ENCODE results near the gene SLC39A11. TPM values are rescaled to one million over a fixed set of nuclear protein-coding genes. Genes with fewer than 3 reads are reported as not detected.

The SLC39A11 gene
- total and polyA plus RNA-seq, 12 donors: 7.0 to 91.4 (median 22.7) TPM

DNA sequence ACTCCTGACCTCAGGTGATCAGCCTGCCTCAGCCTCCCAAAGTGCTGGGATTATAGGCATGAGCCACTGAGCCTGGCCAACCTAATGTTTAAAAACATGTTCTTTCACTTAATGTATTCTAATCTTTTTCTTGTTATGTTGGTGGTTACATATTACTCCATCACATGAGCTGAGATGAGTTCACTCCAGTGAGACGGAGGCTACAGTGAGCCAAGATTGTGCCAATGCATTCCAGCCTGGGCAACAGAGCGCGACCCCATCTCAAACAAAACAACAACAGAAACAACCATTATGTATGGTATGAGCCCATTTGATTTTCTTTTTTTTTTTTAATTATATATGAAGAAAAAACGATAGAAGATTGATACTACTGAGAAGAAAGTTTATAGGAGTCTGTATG, 39.6 kb downstream of the SLC39A11 start:
- Histone ChIP-seq H3K4me3 (no peak overlapping the region), H3K4me1 (replicated peaks in 1 of 2) (no peaks in the 10 kb centered on the region), H3K27ac (no peak overlapping the region), H3K9me3 (replicated peaks in 1 of 3) (no peaks in the 10 kb centered on the region), H3K27me3 (no peaks in the 10 kb centered on the region), H3K36me3 (replicated peaks in 1 of 2) (no peaks in the 10 kb centered on the region)
- 91 to 96% (median 93%) methylated on average over 4 of the region's 4 CpGs for WGBS, 4 donors
- no peak for TF ChIP-seq POLR2A (IDR thresholded peaks at IDR 0.05)
- TF ChIP-seq, protein P1, sequence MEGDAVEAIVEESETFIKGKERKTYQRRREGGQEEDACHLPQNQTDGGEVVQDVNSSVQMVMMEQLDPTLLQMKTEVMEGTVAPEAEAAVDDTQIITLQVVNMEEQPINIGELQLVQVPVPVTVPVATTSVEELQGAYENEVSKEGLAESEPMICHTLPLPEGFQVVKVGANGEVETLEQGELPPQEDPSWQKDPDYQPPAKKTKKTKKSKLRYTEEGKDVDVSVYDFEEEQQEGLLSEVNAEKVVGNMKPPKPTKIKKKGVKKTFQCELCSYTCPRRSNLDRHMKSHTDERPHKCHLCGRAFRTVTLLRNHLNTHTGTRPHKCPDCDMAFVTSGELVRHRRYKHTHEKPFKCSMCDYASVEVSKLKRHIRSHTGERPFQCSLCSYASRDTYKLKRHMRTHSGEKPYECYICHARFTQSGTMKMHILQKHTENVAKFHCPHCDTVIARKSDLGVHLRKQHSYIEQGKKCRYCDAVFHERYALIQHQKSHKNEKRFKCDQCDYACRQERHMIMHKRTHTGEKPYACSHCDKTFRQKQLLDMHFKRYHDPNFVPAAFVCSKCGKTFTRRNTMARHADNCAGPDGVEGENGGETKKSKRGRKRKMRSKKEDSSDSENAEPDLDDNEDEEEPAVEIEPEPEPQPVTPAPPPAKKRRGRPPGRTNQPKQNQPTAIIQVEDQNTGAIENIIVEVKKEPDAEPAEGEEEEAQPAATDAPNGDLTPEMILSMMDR (IDR thresholded peaks at IDR 0.05): no peak
- intact Hi-C loops (cut with DNase I): no loop called here
- no peak for DNase-seq

GRCh38 chr17:73050797-73051196, 41.7 kb downstream of the SLC39A11 start:
- intact Hi-C loops (cut with DNase I): no loop called here
- H3K4me3 ChIP-seq: no peak overlapping the region
- no peaks in the 10 kb centered on the region for H3K9me3 ChIP-seq (replicated peaks in 1 of 3)
- DNase-seq: no peak
- 90 to 97% (median 95%) methylated on average over 4 of the region's 4 CpGs for WGBS, 4 donors
- no peaks in the 10 kb centered on the region for H3K4me1 ChIP-seq (replicated peaks in 1 of 2)
- H3K27me3 ChIP-seq: no peaks in the 10 kb centered on the region
- no peaks in the 10 kb centered on the region for H3K36me3 ChIP-seq (replicated peaks in 1 of 2)
- no peak overlapping the region for H3K27ac ChIP-seq
- no peak for TF ChIP-seq POLR2A (IDR thresholded peaks at IDR 0.05)
- TF ChIP-seq, protein P1 (IDR thresholded peaks at IDR 0.05): no peak

DNA sequence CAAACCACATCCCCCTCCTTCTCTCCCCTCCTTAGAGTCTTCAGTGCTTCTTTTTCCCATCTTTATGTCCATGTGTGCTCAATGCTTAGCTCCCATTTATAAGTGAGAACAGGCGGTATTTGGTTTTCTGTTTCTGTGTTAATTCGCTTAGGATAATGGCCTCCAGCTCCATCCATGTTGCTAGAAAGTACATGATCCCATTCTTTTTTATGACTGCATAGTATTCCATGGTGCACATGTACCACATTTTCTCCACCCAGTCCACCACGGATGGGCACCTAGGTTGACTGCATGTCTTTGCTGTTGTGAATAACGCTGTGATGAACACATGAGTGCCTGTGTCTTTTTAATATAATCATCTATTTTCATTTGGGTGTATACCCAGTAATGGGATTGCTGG, 44.3 kb downstream of the SLC39A11 start:
- no peak overlapping the region for H3K27ac ChIP-seq
- no peaks in the 10 kb centered on the region for H3K9me3 ChIP-seq (replicated peaks in 1 of 3)
- no peak overlapping the region for H3K4me3 ChIP-seq
- H3K27me3 ChIP-seq: no peaks in the 10 kb centered on the region
- 86 to 96% (median 93%) methylated on average over 4 of the region's 4 CpGs for WGBS, 4 donors
- DNase-seq: no peak
- H3K36me3 ChIP-seq (replicated peaks in 1 of 2): no peaks in the 10 kb centered on the region
- TF ChIP-seq, protein P1 (IDR thresholded peaks at IDR 0.05): no peak
- no peak for TF ChIP-seq POLR2A (IDR thresholded peaks at IDR 0.05)
- intact Hi-C loops (cut with DNase I): no loop called here
- peaks cover 0 to 5% of the 10 kb centered on the region in 2 donors for H3K4me1 ChIP-seq (replicated peaks in 1 of 2)

GRCh38 chr17:73045724-73046123, 46.8 kb downstream of the SLC39A11 start:
- 94 to 100% (median 95%) methylated on average over 4 of the region's 4 CpGs for WGBS, 4 donors
- no peaks in the 10 kb centered on the region for H3K9me3 ChIP-seq (replicated peaks in 1 of 3)
- H3K27me3 ChIP-seq: no peaks in the 10 kb centered on the region
- H3K4me1 ChIP-seq (replicated peaks in 1 of 2): peaks cover 0 to 10% of the 10 kb centered on the region in 2 donors
- no peak overlapping the region for H3K27ac ChIP-seq
- TF ChIP-seq, protein P1 (IDR thresholded peaks at IDR 0.05): no peak
- TF ChIP-seq POLR2A (IDR thresholded peaks at IDR 0.05): no peak
- no peak overlapping the region for H3K4me3 ChIP-seq
- DNase-seq: no peak
- intact Hi-C loops (cut with DNase I): no loop called here
- no peaks in the 10 kb centered on the region for H3K36me3 ChIP-seq (replicated peaks in 1 of 2)
